Measurements from ENCODE around the gene CACNA1A.

Gene CACNA1A

GRCh38 chr19:13347367-13347766 is 158.9 kb downstream of the CACNA1A start:
- in situ Hi-C loops (cut with HindIII; ENCODE audit: low pct_ligation_motif_present, low sequenced_read_pairs), result no loop called here
- TF ChIP-seq CTCF (IDR thresholded peaks at IDR 0.05; ENCODE audit: low read depth, low read length, missing control alignments), result no peak
- Histone ChIP-seq H3K36me3 (replicated peaks) (no peaks in the 10 kb centered on the region), H3K27me3 (replicated peaks) (no peaks in the 10 kb centered on the region), H3K27ac (no peak overlapping the region), H3K4me3 (ENCODE audit: low read depth, low read length) (no peak overlapping the region)
- no peak for DNase-seq

- no peaks in the 10 kb centered on the region for H3K27me3 ChIP-seq (replicated peaks)
- H3K36me3 ChIP-seq (replicated peaks), result no peaks in the 10 kb centered on the region
- no peak overlapping the region for H3K27ac ChIP-seq
- in situ Hi-C loops (cut with HindIII; ENCODE audit: low pct_ligation_motif_present, low sequenced_read_pairs), result no loop called here
- no peak for DNase-seq
- no peak for TF ChIP-seq CTCF (IDR thresholded peaks at IDR 0.05; ENCODE audit: low read depth, low read length, missing control alignments)
- no peak overlapping the region for H3K4me3 ChIP-seq (ENCODE audit: low read depth, low read length)
Observed at GRCh38 chr19:13343514-13343913, 162.8 kb downstream of the CACNA1A start.

GRCh38 chr19:13342672-13343071 is 163.6 kb downstream of the CACNA1A start:
- in situ Hi-C loops (cut with HindIII; ENCODE audit: low pct_ligation_motif_present, low sequenced_read_pairs), result no loop called here

GRCh38 chr19:13339869-13340268 is 166.4 kb downstream of the CACNA1A start:
- Histone ChIP-seq H3K4me3 (ENCODE audit: low read depth, low read length) (no peak overlapping the region), H3K36me3 (replicated peaks) (no peaks in the 10 kb centered on the region), H3K27me3 (replicated peaks) (no peaks in the 10 kb centered on the region), H3K27ac (no peak overlapping the region)
- in situ Hi-C loops (cut with HindIII; ENCODE audit: low pct_ligation_motif_present, low sequenced_read_pairs), result no loop called here
- no peak for DNase-seq
- TF ChIP-seq CTCF (IDR thresholded peaks at IDR 0.05; ENCODE audit: low read depth, low read length, missing control alignments), result no peak

More at GRCh38 chr19:13342672-13343071, 163.6 kb downstream of the CACNA1A start:
- H3K27me3 ChIP-seq (replicated peaks), result no peaks in the 10 kb centered on the region
- no peak for TF ChIP-seq CTCF (IDR thresholded peaks at IDR 0.05; ENCODE audit: low read depth, low read length, missing control alignments)
- no peak overlapping the region for H3K27ac ChIP-seq
- no peaks in the 10 kb centered on the region for H3K36me3 ChIP-seq (replicated peaks)
- no peak for DNase-seq
- H3K4me3 ChIP-seq (ENCODE audit: low read depth, low read length), result no peak overlapping the region

GRCh38 chr19:13337181-13337580 is 169.1 kb downstream of the CACNA1A start:
- in situ Hi-C loops (cut with HindIII; ENCODE audit: low pct_ligation_motif_present, low sequenced_read_pairs), result no loop called here
- no peaks in the 10 kb centered on the region for H3K27me3 ChIP-seq (replicated peaks)
- no peak for TF ChIP-seq CTCF (IDR thresholded peaks at IDR 0.05; ENCODE audit: low read depth, low read length, missing control alignments)
- DNase-seq, result no peak
- H3K36me3 ChIP-seq (replicated peaks), result no peaks in the 10 kb centered on the region
- no peak overlapping the region for H3K4me3 ChIP-seq (ENCODE audit: low read depth, low read length)
- no peak overlapping the region for H3K27ac ChIP-seq

GRCh38 chr19:13334801-13335481 is 171.3 kb downstream of the CACNA1A start:
- in situ Hi-C loops (cut with HindIII; ENCODE audit: low pct_ligation_motif_present, low sequenced_read_pairs), result no loop called here
- Histone ChIP-seq H3K4me3 (ENCODE audit: low read depth, low read length) (no peak overlapping the region), H3K36me3 (replicated peaks) (no peaks in the 10 kb centered on the region), H3K27me3 (replicated peaks) (no peaks in the 10 kb centered on the region), H3K27ac (no peak overlapping the region)
- no peak for DNase-seq
- no peak for TF ChIP-seq CTCF (IDR thresholded peaks at IDR 0.05; ENCODE audit: low read depth, low read length, missing control alignments)

All from brain microvascular endothelial cell (primary cell).